Rectal smooth muscle tissue (tissue), 1 donor: Measurements from ENCODE around the gene SLC25A44.

Source experiments
- H3K27ac ChIP-seq: one replicate; pipeline ENCODE4 v1.7.0; 2013; ENCODE audit warnings: low read depth, low read length, inconsistent platforms
- H3K27me3 ChIP-seq: one replicate; pipeline ENCODE4 v1.7.0; 2013; ENCODE audit warnings: low read length; ENCODE audit not compliant: control insufficient read depth, insufficient read depth
- H3K36me3 ChIP-seq: one replicate; pipeline ENCODE4 v1.7.0; 2013; ENCODE audit warnings: low read length; ENCODE audit not compliant: control insufficient read depth, insufficient read depth
- H3K4me1 ChIP-seq: one replicate; pipeline ENCODE4 v1.7.0; 2013; ENCODE audit warnings: low read length; ENCODE audit not compliant: control insufficient read depth, insufficient read depth
- H3K4me3 ChIP-seq: one replicate; pipeline ENCODE4 v1.7.0; 2013; ENCODE audit warnings: low read length
- H3K9ac ChIP-seq: one replicate; pipeline ENCODE4 v1.7.0; 2013; ENCODE audit warnings: low read length

SLC25A44 gene

GRCh38 chr1:156193488-156194299 lies at the start of gene SLC25A44:
Gene SLC25A44 (plus strand): TSS chr1:156194104. CDS start chr1:156199848, 5,744 bp downstream.
- Histone ChIP-seq H3K4me1 (peaks cover 7% of the 10 kb centered on the region), H3K27me3 (no peaks in the 10 kb centered on the region), H3K4me3 (peak within 1 kb of the TSS; percentile 98), H3K36me3 (peaks cover 3% of the 10 kb centered on the region), H3K9ac (peak within 1 kb of the TSS; percentile 89), H3K27ac (peak within 1 kb of the TSS; percentile 82)

GRCh38 chr1:156144742-156145141 lies 49.2 kb upstream of the SLC25A44 start:
- Histone ChIP-seq H3K36me3 (peaks cover under 1% of the 10 kb centered on the region), H3K4me1 (peaks cover 34% of the 10 kb centered on the region), H3K27ac (no peak overlapping the region), H3K9ac (no peak overlapping the region), H3K27me3 (no peaks in the 10 kb centered on the region), H3K4me3 (no peak overlapping the region)

- Histone ChIP-seq H3K4me3 (no peak overlapping the region), H3K4me1 (peaks cover 25% of the 10 kb centered on the region), H3K27me3 (peaks cover under 1% of the 10 kb centered on the region), H3K9ac (no peak overlapping the region), H3K36me3 (no peaks in the 10 kb centered on the region), H3K27ac (no peak overlapping the region)
These were observed 48.3 kb upstream of the SLC25A44 start for GRCh38 chr1:156145650-156146019.

- Histone ChIP-seq H3K27ac (no peak overlapping the region), H3K4me3 (peak overlapping the region; percentile 45), H3K4me1 (peaks cover 20% of the 10 kb centered on the region), H3K9ac (peak overlapping the region; percentile 2), H3K36me3 (no peaks in the 10 kb centered on the region), H3K27me3 (peaks cover 3% of the 10 kb centered on the region)
These were observed 47.7 kb upstream of the SLC25A44 start for GRCh38 chr1:156146020-156146768.

GRCh38 chr1:156146769-156147405 lies 47.0 kb upstream of the SLC25A44 start:
- H3K36me3 ChIP-seq = no peaks in the 10 kb centered on the region
- H3K9ac ChIP-seq = peak overlapping the region; percentile 2
- peak overlapping the region; percentile 45 for H3K4me3 ChIP-seq
- H3K4me1 ChIP-seq = peaks cover 14% of the 10 kb centered on the region
- H3K27me3 ChIP-seq = peaks cover 3% of the 10 kb centered on the region
- no peak overlapping the region for H3K27ac ChIP-seq

GRCh38 chr1:156148216-156148615 lies 45.7 kb upstream of the SLC25A44 start:
- Histone ChIP-seq H3K27me3 (peaks cover 3% of the 10 kb centered on the region), H3K4me1 (peaks cover 14% of the 10 kb centered on the region), H3K4me3 (no peak overlapping the region), H3K36me3 (no peaks in the 10 kb centered on the region), H3K27ac (no peak overlapping the region), H3K9ac (no peak overlapping the region)

- Histone ChIP-seq H3K9ac (no peak overlapping the region), H3K4me1 (peaks cover 14% of the 10 kb centered on the region), H3K4me3 (no peak overlapping the region)
These were observed 44.3 kb upstream of the SLC25A44 start for GRCh38 chr1:156149374-156150332.

GRCh38 chr1:156150333-156151011 lies 43.4 kb upstream of the SLC25A44 start:
- H3K27ac ChIP-seq = no peak overlapping the region
- H3K4me1 ChIP-seq = peaks cover 14% of the 10 kb centered on the region
- H3K4me3 ChIP-seq = no peak overlapping the region
- peaks cover 3% of the 10 kb centered on the region for H3K27me3 ChIP-seq
- H3K36me3 ChIP-seq = no peaks in the 10 kb centered on the region
- no peak overlapping the region for H3K9ac ChIP-seq

More at GRCh38 chr1:156149374-156150332, 44.3 kb upstream of the SLC25A44 start:
- Histone ChIP-seq H3K36me3 (no peaks in the 10 kb centered on the region), H3K27me3 (peaks cover 3% of the 10 kb centered on the region), H3K27ac (no peak overlapping the region)

GRCh38 chr1:156151093-156151688 lies 42.7 kb upstream of the SLC25A44 start:
- H3K27ac ChIP-seq = no peak overlapping the region
- peaks cover 9% of the 10 kb centered on the region for H3K4me1 ChIP-seq

GRCh38 chr1:156152628-156153027 lies 41.3 kb upstream of the SLC25A44 start:
- no peak overlapping the region for H3K27ac ChIP-seq
- no peak overlapping the region for H3K9ac ChIP-seq
- no peaks in the 10 kb centered on the region for H3K36me3 ChIP-seq
- H3K4me3 ChIP-seq = no peak overlapping the region
- peaks cover 3% of the 10 kb centered on the region for H3K27me3 ChIP-seq
- H3K4me1 ChIP-seq = no peaks in the 10 kb centered on the region

More at GRCh38 chr1:156151093-156151688, 42.7 kb upstream of the SLC25A44 start:
- H3K9ac ChIP-seq = no peak overlapping the region
- H3K36me3 ChIP-seq = no peaks in the 10 kb centered on the region
- no peak overlapping the region for H3K4me3 ChIP-seq
- peaks cover 3% of the 10 kb centered on the region for H3K27me3 ChIP-seq

- no peaks in the 10 kb centered on the region for H3K36me3 ChIP-seq
- no peak within 1 kb of the TSS for H3K4me3 ChIP-seq
- no peak within 1 kb of the TSS for H3K9ac ChIP-seq
- H3K27ac ChIP-seq = no peak within 1 kb of the TSS
- no peaks in the 10 kb centered on the region for H3K4me1 ChIP-seq
- H3K27me3 ChIP-seq = peaks cover 3% of the 10 kb centered on the region
These were observed 40.5 kb upstream of the SLC25A44 start, which contains the start of gene SEMA4A for GRCh38 chr1:156153362-156153761. Gene SEMA4A (plus strand): TSS chr1:156153585. CDS start chr1:156154579, 994 bp downstream.
